ENCODE results near the gene GLB1L3. TPM values are rescaled to one million over a fixed set of nuclear protein-coding genes. Genes with fewer than 3 reads are reported as not detected.

The GLB1L3 gene
- total and polyA plus RNA-seq, 2 donors (not counting 3 experiments of a cell fraction or from before 2014, with no cell fraction given), result not detected

DNA sequence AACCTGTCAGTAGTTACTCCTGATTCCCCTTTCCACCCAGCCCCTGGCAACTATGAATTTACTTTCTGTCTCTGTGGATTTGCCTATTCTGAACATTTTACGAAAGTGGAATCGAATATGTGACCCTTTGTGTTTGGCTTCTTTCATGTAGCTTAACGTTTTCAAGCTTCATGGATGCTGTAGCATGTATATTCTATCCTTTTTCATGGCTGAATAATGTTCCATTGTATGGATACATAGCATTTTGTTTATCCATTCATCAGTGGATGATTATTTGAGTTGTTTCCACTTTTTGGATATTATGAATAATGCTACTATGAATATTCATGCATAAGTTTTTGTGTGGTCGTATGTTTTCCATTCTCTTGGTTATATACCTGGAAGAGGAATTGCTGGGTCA lies 46.4 kb downstream of the GLB1L3 start:
- Histone ChIP-seq H3K4me2 (ENCODE audit: insufficient read depth, low read length) (no peak overlapping the region), H2AFZ (ENCODE audit: low read depth, low read length) (no peak overlapping the region), H3K27me3 (ENCODE audit: control insufficient read depth in 2 of 2, insufficient read depth in 2 of 2, low read length in 2 of 2) (no peaks in the 10 kb centered on the region), H4K20me1 (replicated peaks; ENCODE audit: control insufficient read depth, extremely low read depth, insufficient read depth, low read length) (no peaks in the 10 kb centered on the region), H3K27ac (ENCODE audit: insufficient read depth, low read depth, low read length) (no peak overlapping the region), H3K9me1 (replicated peaks; ENCODE audit: control insufficient read depth, extremely low read depth, insufficient read depth, low read length) (no peaks in the 10 kb centered on the region), H3K9me3 (replicated peaks; ENCODE audit: control insufficient read depth, insufficient read depth, low read length) (no peaks in the 10 kb centered on the region), H3K36me3 (ENCODE audit: control insufficient read depth in 2 of 2, extremely low read depth in 1 of 2, insufficient read depth in 2 of 2, low read length in 2 of 2) (no peaks in the 10 kb centered on the region), H3K4me3 (replicated peaks in 1 of 3; ENCODE audit: insufficient read depth in 1 of 3, low read depth in 1 of 3, low read length in 3 of 3) (no peak overlapping the region), H3K4me1 (ENCODE audit: control insufficient read depth, extremely low read depth, insufficient read depth, low read length) (no peaks in the 10 kb centered on the region), H3K79me2 (ENCODE audit: control insufficient read depth, insufficient read depth, low read length) (no peaks in the 10 kb centered on the region), H3K9ac (replicated peaks; ENCODE audit: extremely low read depth, insufficient read depth, low read length) (no peak overlapping the region)
- no TSS peak for BruUV-seq (replicated peaks)
- POLR2A ChIA-PET, result no interaction called here
- no peak for FAIRE-seq
- CTCF ChIA-PET, result no interaction called here
- dilution Hi-C loops (cut with MboI; ENCODE audit: extremely low pct_ligation_motif_present, low sequenced_read_pairs), result no loop called here
- TF ChIP-seq FOS (IDR thresholded peaks at IDR 0.05; ENCODE audit: borderline replicate concordance, insufficient read depth, low read length), result no peak
- no peak for TF ChIP-seq POLR2AphosphoS5 (IDR thresholded peaks at IDR 0.05; ENCODE audit: insufficient read depth, low read depth, low read length)
- TF ChIP-seq MAX (IDR thresholded peaks at IDR 0.05; ENCODE audit: insufficient read depth, insufficient read length), result no peak
- no peak for TF ChIP-seq CTCF (IDR thresholded peaks at IDR 0.05; ENCODE audit: extremely low read depth in 1 of 2, insufficient read depth in 1 of 2, low read depth in 1 of 2, low read length in 2 of 2)
- TF ChIP-seq EZH2 (IDR thresholded peaks at IDR 0.05; ENCODE audit: borderline replicate concordance, low read depth, low read length, severe bottlenecking), result no peak
- intact Hi-C loops (cut with micrococcal nuclease), result no loop called here
- DNase-seq (ENCODE audit: low read depth, low spot score), result no peak

DNA sequence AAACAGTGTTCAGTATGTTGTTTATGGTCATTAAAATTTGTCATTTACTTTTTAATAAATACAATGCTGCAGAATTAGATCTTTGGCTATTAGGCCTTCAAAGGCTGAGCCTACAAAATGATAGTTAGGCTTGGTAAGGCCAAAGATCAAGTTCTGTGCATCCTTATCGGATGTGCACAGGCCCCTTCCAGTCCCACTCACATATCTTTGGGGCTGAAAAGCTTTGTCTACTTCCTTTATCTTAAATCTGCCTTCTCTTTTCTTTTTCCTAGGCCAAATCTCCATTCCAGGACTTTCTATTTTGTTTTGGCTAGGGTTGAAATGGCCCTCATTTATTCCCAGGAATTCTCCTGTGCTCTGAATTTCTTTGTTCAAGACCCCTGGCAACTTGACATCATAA lies 52.3 kb downstream of the GLB1L3 start:
- no peak overlapping the region for H3K9ac ChIP-seq (replicated peaks; ENCODE audit: extremely low read depth, insufficient read depth, low read length)
- FAIRE-seq, result no peak
- no peak for DNase-seq (ENCODE audit: low read depth, low spot score)
- H3K9me1 ChIP-seq (replicated peaks; ENCODE audit: control insufficient read depth, extremely low read depth, insufficient read depth, low read length), result no peaks in the 10 kb centered on the region
- ChIA-PET POLR2A (no interaction called here), CTCF (no interaction called here)
- no peak overlapping the region for H2AFZ ChIP-seq (ENCODE audit: low read depth, low read length)
- no TSS peak for BruUV-seq (replicated peaks)
- no peaks in the 10 kb centered on the region for H3K79me2 ChIP-seq (ENCODE audit: control insufficient read depth, insufficient read depth, low read length)
- no peaks in the 10 kb centered on the region for H3K36me3 ChIP-seq (ENCODE audit: control insufficient read depth in 2 of 2, extremely low read depth in 1 of 2, insufficient read depth in 2 of 2, low read length in 2 of 2)
- no peak for TF ChIP-seq POLR2AphosphoS5 (IDR thresholded peaks at IDR 0.05; ENCODE audit: insufficient read depth, low read depth, low read length)
- no peak for TF ChIP-seq GATA2 (IDR thresholded peaks at IDR 0.05; ENCODE audit: insufficient read depth, insufficient read length, low read depth, low read length)
- TF ChIP-seq MYC (IDR thresholded peaks at IDR 0.05; ENCODE audit: low read depth, low read length), result no peak
- no peak for TF ChIP-seq JUN (IDR thresholded peaks at IDR 0.05; ENCODE audit: borderline replicate concordance, insufficient read depth, insufficient read length, low read depth)
- TF ChIP-seq MAX (IDR thresholded peaks at IDR 0.05; ENCODE audit: insufficient read depth, insufficient read length), result no peak
- no peak for TF ChIP-seq CTCF (IDR thresholded peaks at IDR 0.05; ENCODE audit: extremely low read depth in 1 of 2, insufficient read depth in 1 of 2, low read depth in 1 of 2, low read length in 2 of 2)
- no peak for TF ChIP-seq FOS (IDR thresholded peaks at IDR 0.05; ENCODE audit: borderline replicate concordance, insufficient read depth, low read length)
- TF ChIP-seq EZH2 (IDR thresholded peaks at IDR 0.05; ENCODE audit: borderline replicate concordance, low read depth, low read length, severe bottlenecking), result no peak
- TF ChIP-seq POLR2A (IDR thresholded peaks at IDR 0.05; ENCODE audit: low read depth, low read length), result no peak
- H3K9me3 ChIP-seq (replicated peaks; ENCODE audit: control insufficient read depth, insufficient read depth, low read length), result no peaks in the 10 kb centered on the region
- no peaks in the 10 kb centered on the region for H4K20me1 ChIP-seq (replicated peaks; ENCODE audit: control insufficient read depth, extremely low read depth, insufficient read depth, low read length)
- no peak overlapping the region for H3K27ac ChIP-seq (ENCODE audit: insufficient read depth, low read depth, low read length)
- dilution Hi-C loops (cut with MboI; ENCODE audit: extremely low pct_ligation_motif_present, low sequenced_read_pairs) (no loop called here), intact Hi-C loops (cut with micrococcal nuclease) (no loop called here)
- no peak overlapping the region for H3K4me2 ChIP-seq (ENCODE audit: insufficient read depth, low read length)
- peaks cover 15 to 16% of the 10 kb centered on the region in 2 experiments for H3K27me3 ChIP-seq (ENCODE audit: control insufficient read depth in 2 of 2, insufficient read depth in 2 of 2, low read length in 2 of 2)
- no peak overlapping the region for H3K4me3 ChIP-seq (replicated peaks in 1 of 3; ENCODE audit: insufficient read depth in 1 of 3, low read depth in 1 of 3, low read length in 3 of 3)
- peaks cover 4% of the 10 kb centered on the region for H3K4me1 ChIP-seq (ENCODE audit: control insufficient read depth, extremely low read depth, insufficient read depth, low read length)
